SK-N-SH (cell line): ENCODE results near the gene STKLD1. TPM values are rescaled to one million over a fixed set of nuclear protein-coding genes. Genes with fewer than 3 reads are reported as not detected.

Experiments used
- CTCF ChIA-PET: fragments of 300-600, 350-600 bp; formaldehyde crosslinking; extraction: SDS; loops from one replicate; lab custom pipeline; 2021; lab: Yijun Ruan, JAX
- POLR2A ChIA-PET: fragments of 350-600 bp; sonication (Branson Sonifier 250); formaldehyde crosslinking; extraction: SDS; loops from one replicate; lab custom pipeline; 2020; ENCODE audit warnings: antibody characterized with exemption, inconsistent platforms; lab: Yijun Ruan, JAX
- DNase-seq: peaks from one replicate; pipeline ENCODE4 v3.0.0; 2012
- H2AFZ ChIP-seq: fragments of 200-600 bp; sonication (generic); 2 replicates; pipeline ENCODE4 v1.8.1; 2016; ENCODE audit warnings: antibody characterized with exemption, mild to moderate bottlenecking, low read depth
- H3F3A ChIP-seq: fragments of 200-600 bp; sonication (generic); replicated peaks from 2 replicates; pipeline ENCODE3; 2016; ENCODE audit warnings: antibody characterized with exemption, mild to moderate bottlenecking; ENCODE audit not compliant: insufficient read depth
- H3K27ac ChIP-seq, 2 experiments: fragments of 200-500 bp in 1 of 2; fragments of 200-600 bp in 1 of 2; sonication (Bioruptor generic) in 1 of 2; sonication (generic), shearing (Covaris generic) in 1 of 2; 2 replicates each; pipeline versions ENCODE4 v1.5.1 to v1.6.1; 2014 to 2016; ENCODE audit warnings: low read depth in 2 of 2, inconsistent platforms in 1 of 2, low read length in 1 of 2, mild to moderate bottlenecking in 1 of 2, mixed read lengths in 1 of 2
- H3K27me3 ChIP-seq: fragments of 200-600 bp; sonication (generic), shearing (Covaris generic); 2 replicates; pipeline ENCODE4 v1.6.1; 2016; ENCODE audit warnings: mixed run types; ENCODE audit not compliant: insufficient read depth
- H3K36me3 ChIP-seq, 2 experiments: fragments of 200-500 bp in 1 of 2; fragments of 200-600 bp in 1 of 2; sonication (Bioruptor generic) in 1 of 2; sonication (generic) in 1 of 2; replicated peaks in 1 of 2; 2 replicates each; pipeline versions ENCODE3 to v1.5.1; 2014 to 2016; ENCODE audit warnings: low read length in 1 of 2, mild to moderate bottlenecking in 1 of 2; ENCODE audit not compliant: insufficient read depth in 2 of 2, control insufficient read depth in 1 of 2
- H3K4me1 ChIP-seq, 2 experiments: fragments of 200-500 bp in 1 of 2; fragments of 200-600 bp in 1 of 2; sonication (Bioruptor generic) in 1 of 2; sonication (generic), shearing (Covaris generic) in 1 of 2; 2 replicates each; pipeline versions ENCODE4 v1.5.1 to v1.6.1; 2014 to 2016; ENCODE audit warnings: low read depth in 1 of 2, low read length in 1 of 2, mixed run types in 1 of 2; ENCODE audit not compliant: insufficient read depth in 2 of 2, control insufficient read depth in 1 of 2
- H3K4me2 ChIP-seq: fragments of 200-600 bp; sonication (generic), shearing (Covaris generic); 2 replicates; pipeline ENCODE4 v1.6.1; 2017; ENCODE audit warnings: mixed run types
- H3K4me3 ChIP-seq, 2 experiments: fragments of 200-500 bp in 1 of 2; fragments of 200-600 bp in 1 of 2; sonication (Bioruptor generic) in 1 of 2; sonication (generic), shearing (Covaris generic) in 1 of 2; 2 replicates each; pipeline versions ENCODE4 v1.5.1 to v1.8.1; 2014 to 2016; ENCODE audit warnings: low read depth in 2 of 2, inconsistent platforms in 1 of 2, low read length in 1 of 2, mild to moderate bottlenecking in 1 of 2, mixed read lengths in 1 of 2, moderate library complexity in 1 of 2
- H3K79me2 ChIP-seq: fragments of 200-600 bp; sonication (generic); 2 replicates; pipeline ENCODE4 v1.8.1; 2017; ENCODE audit warnings: mild to moderate bottlenecking; ENCODE audit not compliant: insufficient read depth
- H3K9ac ChIP-seq: fragments of 200-600 bp; sonication (generic); 2 replicates; pipeline ENCODE4 v1.6.1; 2017; ENCODE audit warnings: mixed run types
- H3K9me2 ChIP-seq: fragments of 200-600 bp; sonication (generic); 2 replicates; pipeline ENCODE4 v1.6.1; 2017; ENCODE audit warnings: mixed run types
- H3K9me3 ChIP-seq: fragments of 200-600 bp; sonication (generic); 2 replicates; pipeline ENCODE4 v1.6.1; 2017; ENCODE audit warnings: mixed run types, mild to moderate bottlenecking, moderate library complexity
- H4K20me1 ChIP-seq: fragments of 200-600 bp; sonication (generic); 2 replicates; pipeline ENCODE4 v1.6.1; 2017; ENCODE audit warnings: mild to moderate bottlenecking, mixed run types; ENCODE audit not compliant: insufficient read depth
- CTCF ChIP-seq: fragments of 200-600 bp; sonication (generic); IDR thresholded peaks from 2 replicates; pipeline ENCODE4 v1.6.1; 2017; ENCODE audit warnings: antibody characterized with exemption, mild to moderate bottlenecking, moderate library complexity
- GATA2 ChIP-seq: sonication (generic); formaldehyde crosslinking; IDR thresholded peaks from 2 replicates; pipeline ENCODE4 v1.5.0; 2020; ENCODE audit warnings: mild to moderate bottlenecking, missing genetic modification reagents
- IRF3 ChIP-seq: fragments of 150-350 bp; IDR thresholded peaks from 2 replicates; pipeline ENCODE4 v1.6.1; 2016; ENCODE audit warnings: mild to moderate bottlenecking, low read depth, low read length
- MAX ChIP-seq: IDR thresholded peaks from 2 replicates; pipeline ENCODE4 v1.4.0; 2012; ENCODE audit warnings: low read depth
- MEF2A ChIP-seq: IDR thresholded peaks from 2 replicates; pipeline ENCODE4 v1.4.0; 2012; ENCODE audit warnings: low read depth, borderline replicate concordance
- PBX3 ChIP-seq: IDR thresholded peaks from 2 replicates; pipeline ENCODE4; 2012
- RCOR1 ChIP-seq: fragments of 150-350 bp; IDR thresholded peaks from 2 replicates; pipeline ENCODE4 v1.6.1; 2017; ENCODE audit warnings: antibody characterized with exemption, low read length
- REST ChIP-seq: IDR thresholded peaks from 2 replicates; pipeline ENCODE4 v1.6.1; 2012; ENCODE audit warnings: mild to moderate bottlenecking, low read depth, low read length, moderate library complexity
- SIN3A ChIP-seq: IDR thresholded peaks from 2 replicates; pipeline ENCODE4 v1.6.1; 2012; ENCODE audit warnings: low read depth, mild to moderate bottlenecking, low read length, moderate library complexity, borderline replicate concordance
- TAF1 ChIP-seq: IDR thresholded peaks from 2 replicates; pipeline ENCODE4 v1.6.1; 2012; ENCODE audit warnings: low read depth, mild to moderate bottlenecking, low read length, moderate library complexity, borderline replicate concordance
- TCF12 ChIP-seq: IDR thresholded peaks from 2 replicates; pipeline ENCODE4 v1.4.0; 2012
- YY1 ChIP-seq: IDR thresholded peaks from 2 replicates; pipeline ENCODE4 v1.4.0; 2012; ENCODE audit warnings: low read depth, mild to moderate bottlenecking
- ZBTB33 ChIP-seq: IDR thresholded peaks from 2 replicates; pipeline ENCODE4 v1.4.0; 2012; ENCODE audit warnings: low read depth, borderline replicate concordance
- WGBS: methylation state at CpG from one replicate; pipeline ENCODE4 v1.1.6; 2017; ENCODE audit warnings: low lambda C conversion rate; 5-methylcytosine and 5-hydroxymethylcytosine counted together
- polyA plus RNA-seq, 3 experiments: library from polyadenylated mRNA; depleted of rRNA; stranded (reverse); fragments of >200 nt; gene quantifications; 2 replicates each; pipeline ENCODE4 v1.2.3, GENCODE V29; 2012

Gene STKLD1
- polyA plus RNA-seq, 1 of the 3 experiments (the other 2 are of a cell fraction) = 2.3 TPM

GRCh38 chr9:133377721-133378216, 1.6 kb downstream of the STKLD1 start:
- ChIA-PET CTCF (interaction anchor here (1.0 to 1.7 kb wide), 2 partner anchors 11 to 109 kb away, joined by 3 to 5 read pairs; no protein-coding TSS in a partner anchor), POLR2A (no interaction called here)
- Histone ChIP-seq H3K27me3 (no peaks in the 10 kb centered on the region), H3F3A (peaks cover 9% of the 10 kb centered on the region), H4K20me1 (peaks cover 24% of the 10 kb centered on the region), H3K4me1 (peaks cover 5 to 9% of the 10 kb centered on the region in 2 experiments; a peak in 3 of 4 replicates), H3K27ac (no peak overlapping the region), H3K4me2 (no peak overlapping the region), H3K79me2 (peaks cover 34% of the 10 kb centered on the region), H3K4me3 (no peak overlapping the region), H3K9ac (no peak overlapping the region), H2AFZ (no peak overlapping the region), H3K9me3 (no peaks in the 10 kb centered on the region)
- 64% methylated on average over 6 of the region's 6 CpGs for WGBS
- DNase-seq = no peak
- TF ChIP-seq MAX = no peak
- TF ChIP-seq CTCF = no peak
- TF ChIP-seq MEF2A = no peak
- TF ChIP-seq ZBTB33 = no peak
- no peak for TF ChIP-seq YY1
- TF ChIP-seq PBX3 = no peak
- TF ChIP-seq IRF3 = no peak
- no peak for TF ChIP-seq TCF12
- no peak for TF ChIP-seq GATA2
- no peak for TF ChIP-seq SIN3A
- no peak for TF ChIP-seq TAF1
- no peak for TF ChIP-seq RCOR1
- TF ChIP-seq REST = no peak
- TF ChIP-seq, all 33 proteins: peak for 0
- Histone ChIP-seq H3K9me2 (no peaks in the 10 kb centered on the region), H3K36me3 (peaks cover 3 to 12% of the 10 kb centered on the region in 2 experiments)
